Measurements from ENCODE around the gene CFAP68. TPM values are rescaled to one million over a fixed set of nuclear protein-coding genes. Genes with fewer than 3 reads are reported as not detected.
A peak's percentile ranks its signal among the peaks of the same experiment; 100 is the strongest.

The CFAP68 gene
- total and polyA plus RNA-seq, 2 of the 4 experiments (the other 2 are of a cell fraction), result 10.2 to 17.0 TPM

DNA sequence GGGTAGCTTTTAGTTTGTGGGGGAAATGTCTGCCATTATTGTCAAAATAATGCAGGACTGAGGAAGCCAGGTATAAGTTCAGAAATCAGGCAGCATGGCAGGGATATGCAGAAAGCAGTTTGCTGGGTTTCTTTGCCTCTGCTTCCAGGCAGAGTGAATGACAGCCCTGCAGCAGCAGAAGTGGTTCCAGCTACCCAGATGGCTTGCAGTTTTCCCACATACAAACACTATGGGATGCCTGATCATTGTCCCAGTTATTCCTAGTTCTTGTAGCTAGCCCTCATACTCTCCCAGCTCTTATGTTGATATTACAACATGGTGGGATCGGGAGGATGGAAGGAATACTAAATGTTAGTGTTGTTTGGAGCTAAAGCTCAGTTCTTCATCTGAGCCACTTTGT lies 55.0 kb downstream of the CFAP68 start:
- Histone ChIP-seq H4K91ac (ENCODE audit: insufficient read depth, low read depth, low read length) (no peak overlapping the region), H3K36me3 (ENCODE audit: control insufficient read depth, insufficient read depth, low read length) (no peaks in the 10 kb centered on the region), H2AFZ (replicated peaks; ENCODE audit: low read length, poor library complexity) (peak overlapping the region; percentile 33), H2AK9ac (replicated peaks; ENCODE audit: low read depth, low read length, poor library complexity) (no peak overlapping the region), H3K9me3 (ENCODE audit: control insufficient read depth, insufficient read depth, low read length) (no peaks in the 10 kb centered on the region), H2AK5ac (ENCODE audit: low read depth, low read length) (no peak overlapping the region), H4K8ac (ENCODE audit: low read depth in 2 of 2, low read length in 2 of 2) (no peak overlapping the region), H2BK5ac (ENCODE audit: low read depth, low read length, poor library complexity, severe bottlenecking) (no peak overlapping the region), H3K56ac (ENCODE audit: extremely low read depth, insufficient read depth, low read length) (no peak overlapping the region; the same call in 1 of the 2 replicates), H3K79me1 (ENCODE audit: low read depth in 1 of 2, low read length in 2 of 2) (peaks cover 9 to 23% of the 10 kb centered on the region in 2 experiments; a peak in 3 of 4 replicates), H3K4ac (ENCODE audit: low read depth, low read length) (peak overlapping the region; percentile 24; the same call in 1 of the 2 replicates), H3K27me3 (ENCODE audit: control insufficient read depth, insufficient read depth, low read length) (no peaks in the 10 kb centered on the region), H4K5ac (ENCODE audit: low read depth, low read length) (no peak overlapping the region), H3K14ac (replicated peaks; ENCODE audit: low read depth, low read length) (no peak overlapping the region), H3K4me2 (ENCODE audit: low read depth, low read length) (no peak overlapping the region), H3K4me1 (ENCODE audit: control insufficient read depth, insufficient read depth, low read length) (peaks cover 29% of the 10 kb centered on the region), H2BK120ac (ENCODE audit: low read depth, low read length) (no peak overlapping the region), H3K27ac (ENCODE audit: insufficient read depth, low read length) (no peak overlapping the region), H4K20me1 (ENCODE audit: insufficient read depth, low read length) (no peaks in the 10 kb centered on the region), H2BK15ac (ENCODE audit: low read depth, low read length) (no peak overlapping the region), H3K4me3 (ENCODE audit: insufficient read depth, low read depth, low read length) (no peak overlapping the region), H3K9me1 (ENCODE audit: insufficient read depth, low read length) (peaks cover 21% of the 10 kb centered on the region), H2BK20ac (ENCODE audit: low read depth, low read length) (no peak overlapping the region), H3K18ac (ENCODE audit: low read depth, low read length) (no peak overlapping the region), H3K23ac (ENCODE audit: low read depth, low read length) (peak overlapping the region; percentile 25; the same call in 1 of the 2 replicates), H3K9ac (ENCODE audit: low read depth, low read length) (no peak overlapping the region)
- POLR2A ChIA-PET (ENCODE audit: unreplicated experiment), result no interaction called here
- ATAC-seq (ENCODE audit: low read depth) (no peak), DNase-seq (no peak)
- dilution Hi-C loops (cut with HindIII; ENCODE audit: low sequenced_read_pairs, unreplicated experiment) (no loop called here), in situ Hi-C loops (cut with MboI; ENCODE audit: low sequenced_read_pairs) (no loop called here), intact Hi-C loops (cut with micrococcal nuclease) (loop anchor here (5.0 kb wide), 2 partner anchors 148 to 343 kb away; no protein-coding TSS in a partner anchor)
- no TSS peak for BruUV-seq (replicated peaks)
- TF ChIP-seq MAFK (IDR thresholded peaks at IDR 0.05; ENCODE audit: low read depth, low read length) (no peak), CEBPB (IDR thresholded peaks at IDR 0.05; ENCODE audit: low read depth, low read length) (no peak), MAZ (IDR thresholded peaks at IDR 0.05; ENCODE audit: borderline replicate concordance, low read depth, low read length) (no peak), POLR2A (IDR thresholded peaks at IDR 0.05; ENCODE audit: low read depth, low read length) (no peak), ELK1 (IDR thresholded peaks at IDR 0.05; ENCODE audit: borderline replicate concordance, low read depth, low read length) (no peak), NFE2L2 (IDR thresholded peaks at IDR 0.05; ENCODE audit: low read depth, low read length) (no peak), SMC3 (IDR thresholded peaks at IDR 0.05; ENCODE audit: low read depth, low read length) (no peak), RAD21 (IDR thresholded peaks at IDR 0.05; ENCODE audit: low read length) (no peak), RFX5 (IDR thresholded peaks at IDR 0.05; ENCODE audit: low read depth, low read length) (no peak), RCOR1 (IDR thresholded peaks at IDR 0.05; ENCODE audit: insufficient replicate concordance, low read length) (no peak), BHLHE40 (IDR thresholded peaks at IDR 0.05; ENCODE audit: low read depth, low read length) (no peak), FOS (IDR thresholded peaks at IDR 0.05; ENCODE audit: low read depth, low read length) (no peak)
- CTCF ChIA-PET, result interaction anchor here (1.1 to 1.9 kb wide), 4 partner anchors 10 to 63 kb away, joined by 3 to 11 read pairs (median 6); no protein-coding TSS in a partner anchor
- no CpG with 5 or more reads among the region's 1 CpG for WGBS, 2 experiments (ENCODE audit: extremely low coverage in 2 of 2, insufficient read length in 1 of 2)

All from IMR-90 (cell line).